Keratinocyte (primary cell): ENCODE results near the gene FBXO46.

Experiments
- EZH2 ChIP-seq: IDR thresholded peaks from one replicate; pipeline ENCODE4 v1.6.1; 2012; ENCODE audit warnings: inconsistent platforms, mild to moderate bottlenecking, low read length, moderate library complexity
- TF ChIP-seq, protein P1 (sequence below), 3 experiments: IDR thresholded peaks in 1 of 3; conservative IDR thresholded peaks in 1 of 3; optimal IDR thresholded peaks in 1 of 3; 2 replicates in 2 of 3; 3 replicates in 1 of 3; pipeline versions ENCODE3 to v1.5.1; 2011; ENCODE audit warnings: low read length in 3 of 3, mild to moderate bottlenecking in 3 of 3, moderate library complexity in 2 of 3, control low read depth in 1 of 3, inconsistent platforms in 1 of 3; ENCODE audit not compliant: insufficient read depth in 2 of 3; ENCODE audit errors: extremely low read depth in 1 of 3

DNA sequence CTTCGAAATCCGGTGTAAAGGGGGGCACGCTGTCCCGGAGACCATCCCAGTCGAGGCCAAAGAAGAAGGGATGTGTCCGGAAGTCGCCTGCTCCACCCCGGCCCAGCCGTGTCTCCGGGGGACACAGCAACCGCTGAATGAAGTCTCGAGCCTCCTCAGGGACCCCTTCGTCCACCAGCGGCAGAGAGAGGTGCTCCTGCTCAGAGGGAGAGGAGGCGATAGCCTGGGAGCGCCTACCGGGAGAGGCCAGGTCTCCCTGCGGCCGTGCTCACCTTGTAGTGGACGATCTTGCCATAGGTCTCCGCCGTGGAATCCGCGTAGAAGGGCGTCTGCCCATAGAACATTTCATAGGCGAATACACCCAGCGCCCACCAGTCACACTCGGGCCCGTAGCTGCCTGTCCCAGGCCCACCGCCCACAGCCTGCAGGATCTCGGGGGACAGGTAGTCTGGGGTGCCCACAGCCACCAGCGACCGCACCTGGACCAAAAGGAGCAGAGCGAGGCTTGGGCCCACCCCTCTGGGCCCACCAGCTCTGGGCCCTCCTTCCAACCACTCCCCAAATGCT is 46.8 kb upstream of the FBXO46 start:
- TF ChIP-seq, protein P1, sequence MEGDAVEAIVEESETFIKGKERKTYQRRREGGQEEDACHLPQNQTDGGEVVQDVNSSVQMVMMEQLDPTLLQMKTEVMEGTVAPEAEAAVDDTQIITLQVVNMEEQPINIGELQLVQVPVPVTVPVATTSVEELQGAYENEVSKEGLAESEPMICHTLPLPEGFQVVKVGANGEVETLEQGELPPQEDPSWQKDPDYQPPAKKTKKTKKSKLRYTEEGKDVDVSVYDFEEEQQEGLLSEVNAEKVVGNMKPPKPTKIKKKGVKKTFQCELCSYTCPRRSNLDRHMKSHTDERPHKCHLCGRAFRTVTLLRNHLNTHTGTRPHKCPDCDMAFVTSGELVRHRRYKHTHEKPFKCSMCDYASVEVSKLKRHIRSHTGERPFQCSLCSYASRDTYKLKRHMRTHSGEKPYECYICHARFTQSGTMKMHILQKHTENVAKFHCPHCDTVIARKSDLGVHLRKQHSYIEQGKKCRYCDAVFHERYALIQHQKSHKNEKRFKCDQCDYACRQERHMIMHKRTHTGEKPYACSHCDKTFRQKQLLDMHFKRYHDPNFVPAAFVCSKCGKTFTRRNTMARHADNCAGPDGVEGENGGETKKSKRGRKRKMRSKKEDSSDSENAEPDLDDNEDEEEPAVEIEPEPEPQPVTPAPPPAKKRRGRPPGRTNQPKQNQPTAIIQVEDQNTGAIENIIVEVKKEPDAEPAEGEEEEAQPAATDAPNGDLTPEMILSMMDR (optimal IDR thresholded peaks at IDR 0.05 in 1 of 3, IDR thresholded peaks at IDR 0.05 in 1 of 3, conservative IDR thresholded peaks at IDR 0.05 in 1 of 3; ENCODE audit: extremely low read depth in 1 of 3, insufficient read depth in 2 of 3, low read length in 3 of 3): no peak
- no peak for TF ChIP-seq EZH2
